GM19438 (cell line): ENCODE results near the gene FADS3.

ENCODE experiments used
- ATAC-seq: cut with Tn5 transposase; IDR thresholded peaks from one replicate; pipeline ENCODE4 v1.9.1; 2021; ENCODE audit warnings: low read depth; ENCODE audit not compliant: unreplicated experiment

Gene FADS3

GRCh38 chr11:61862714-61863547 lies 28.4 kb downstream of the FADS3 start:
- no peak for ATAC-seq

GRCh38 chr11:61861634-61862033 lies 29.7 kb downstream of the FADS3 start:
- ATAC-seq = no peak

DNA sequence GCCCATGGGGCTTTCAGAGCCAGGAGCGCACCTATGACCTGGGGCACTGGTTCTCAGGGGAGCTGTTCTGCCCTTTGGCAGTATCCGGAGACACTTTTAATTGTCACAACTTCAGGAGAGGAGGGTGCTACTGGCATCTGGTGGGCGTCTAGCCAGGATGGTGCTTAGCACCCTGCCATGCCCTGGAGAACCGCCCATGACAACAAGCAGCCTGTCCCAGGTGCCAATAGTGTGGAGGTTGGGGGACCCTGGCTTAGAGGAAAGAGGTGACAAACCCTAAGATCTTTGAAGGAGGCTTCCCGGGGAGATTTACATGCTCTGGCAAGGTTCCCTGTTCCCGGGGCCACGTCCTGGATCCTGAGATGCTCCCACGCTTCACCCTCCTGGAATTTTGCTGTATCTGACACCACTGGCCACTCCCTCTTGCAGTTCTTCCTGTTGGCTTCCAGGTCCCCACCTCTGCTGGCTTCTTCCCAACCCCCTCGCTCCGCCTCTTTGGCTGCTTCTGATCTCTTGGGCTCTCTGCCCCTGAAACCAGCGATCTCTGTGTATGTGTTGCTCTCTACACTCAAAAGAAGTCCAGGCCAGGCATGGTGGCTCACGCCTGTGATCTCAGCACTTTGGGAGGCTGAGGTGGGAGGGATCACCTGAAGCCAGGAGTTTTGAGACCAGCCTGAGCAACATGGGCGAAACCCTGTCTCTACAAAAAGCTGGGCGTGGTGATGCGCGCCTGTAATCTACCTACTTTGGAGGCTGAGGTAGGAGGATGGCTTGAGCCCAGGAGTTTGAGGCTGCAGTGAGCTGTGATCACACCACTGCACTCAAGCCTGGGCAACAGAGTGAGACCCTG lies 31.1 kb downstream of the FADS3 start:
- no peak for ATAC-seq

- ATAC-seq = no peak
Observed at GRCh38 chr11:61855939-61856680, 35.2 kb downstream of the FADS3 start.

DNA sequence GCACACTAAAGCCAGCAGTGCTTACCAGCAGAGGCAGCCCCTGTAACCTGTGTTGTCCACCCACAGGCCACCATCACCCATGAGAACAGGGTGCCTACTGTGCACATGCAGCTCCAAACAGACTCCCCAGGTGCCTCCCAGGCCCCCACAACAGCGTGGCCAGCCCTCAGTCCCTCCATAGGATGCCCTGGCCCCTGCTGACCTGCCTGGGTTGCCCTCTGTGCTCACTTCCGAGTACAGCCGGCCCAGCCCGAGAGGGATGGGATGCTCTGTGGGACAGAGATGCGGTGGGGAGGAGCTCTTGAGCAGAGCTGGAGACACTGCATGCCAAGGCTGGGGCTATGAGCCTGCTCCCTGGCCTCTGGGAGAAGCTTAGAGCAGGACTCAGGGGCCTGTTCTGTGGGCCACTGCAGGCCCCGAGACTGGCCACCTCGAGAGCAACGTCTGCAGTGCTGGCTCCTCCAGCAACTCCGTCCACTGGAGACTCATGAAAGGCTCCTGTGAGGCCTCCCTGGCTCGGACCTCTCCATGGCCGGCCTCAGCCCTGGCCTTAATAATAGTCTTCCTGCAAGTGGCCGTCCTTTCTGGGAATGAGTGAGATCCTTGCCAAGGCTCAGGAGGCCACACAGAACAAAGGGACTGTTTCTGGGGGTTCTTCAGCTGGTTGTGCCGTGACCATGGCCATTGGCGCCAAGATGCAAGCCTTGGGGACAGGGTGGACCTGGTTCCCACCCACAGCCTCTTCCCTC lies 36.2 kb downstream of the FADS3 start:
- no peak for ATAC-seq

GRCh38 chr11:61854206-61854895 lies 37.0 kb downstream of the FADS3 start:
- no peak for ATAC-seq

- no peak for ATAC-seq
Observed at GRCh38 chr11:61853698-61854169, 37.6 kb downstream of the FADS3 start.

- no peak for ATAC-seq
Observed at GRCh38 chr11:61851900-61852295, 39.4 kb downstream of the FADS3 start.

- no peak for ATAC-seq
Observed at GRCh38 chr11:61851113-61851899, 40.0 kb downstream of the FADS3 start.

DNA sequence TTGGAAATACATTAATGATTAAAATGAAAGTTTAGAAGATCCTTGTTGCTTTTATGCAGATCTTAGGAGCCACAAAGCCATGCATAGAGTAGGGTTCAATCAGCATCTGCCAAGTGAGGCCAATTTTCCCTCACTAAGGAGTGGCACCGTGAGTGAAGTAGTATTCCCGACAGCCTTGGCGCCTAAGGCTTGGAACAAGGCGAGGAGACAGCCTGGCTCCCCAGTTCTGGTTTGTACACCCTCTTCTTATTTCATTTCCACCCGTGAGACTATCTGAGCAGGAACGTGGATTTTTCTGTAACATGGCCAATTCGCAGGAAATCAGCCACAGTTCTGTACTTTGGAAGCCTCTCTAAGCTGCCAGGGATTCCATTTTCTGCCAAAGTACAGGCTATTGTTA lies 40.7 kb downstream of the FADS3 start:
- no peak for ATAC-seq

DNA sequence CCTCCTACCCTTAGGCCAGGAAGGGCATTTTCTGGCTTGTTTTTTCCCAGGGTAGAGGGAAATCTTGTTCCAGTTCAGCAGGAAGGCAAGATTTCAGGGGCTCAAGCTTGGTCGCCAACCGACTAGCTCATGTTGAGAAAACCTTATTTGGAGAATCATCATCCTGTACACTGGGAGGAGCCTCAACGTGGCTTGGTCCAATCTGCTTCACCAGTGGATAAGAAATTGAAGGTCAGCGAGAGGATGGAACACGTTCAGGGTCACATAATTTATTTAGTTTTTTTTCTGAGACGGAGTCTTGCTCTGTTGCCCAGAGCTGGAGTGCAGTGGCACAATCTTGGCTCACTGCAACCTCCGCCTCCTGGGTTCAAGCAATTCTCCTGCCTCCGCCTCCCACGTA lies 42.7 kb downstream of the FADS3 start:
- no peak for ATAC-seq

DNA sequence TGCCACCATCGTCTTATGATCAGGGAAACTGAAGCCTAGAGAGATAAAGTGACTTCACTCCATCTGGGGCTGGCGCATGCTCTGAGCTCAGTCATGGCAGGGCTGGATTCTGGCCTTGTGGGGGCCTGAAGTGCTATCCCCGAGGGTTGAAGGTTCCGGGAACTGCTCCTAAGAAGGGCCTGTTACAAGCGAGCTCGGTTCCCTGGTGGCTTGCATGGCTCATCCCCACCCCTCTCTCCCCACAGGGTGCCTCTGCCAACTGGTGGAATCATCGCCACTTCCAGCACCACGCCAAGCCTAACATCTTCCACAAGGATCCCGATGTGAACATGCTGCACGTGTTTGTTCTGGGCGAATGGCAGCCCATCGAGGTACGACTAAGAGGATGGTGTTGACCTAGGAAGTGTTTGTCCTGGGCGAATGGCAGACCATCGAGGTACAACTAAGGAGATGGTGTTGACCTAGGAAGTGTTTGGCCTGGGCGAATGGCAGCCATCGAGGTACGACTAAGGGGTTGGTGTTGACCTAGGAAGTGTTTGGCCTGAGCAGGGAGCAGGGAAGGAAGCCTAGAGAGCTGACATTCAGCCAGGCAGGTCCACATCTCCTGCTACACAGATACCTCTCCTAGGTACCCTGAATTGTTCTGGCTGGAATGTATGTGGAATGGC lies 43.3 kb downstream of the FADS3 start:
- no peak for ATAC-seq

- ATAC-seq = no peak
Observed at GRCh38 chr11:61846362-61847020, 44.9 kb downstream of the FADS3 start.

DNA sequence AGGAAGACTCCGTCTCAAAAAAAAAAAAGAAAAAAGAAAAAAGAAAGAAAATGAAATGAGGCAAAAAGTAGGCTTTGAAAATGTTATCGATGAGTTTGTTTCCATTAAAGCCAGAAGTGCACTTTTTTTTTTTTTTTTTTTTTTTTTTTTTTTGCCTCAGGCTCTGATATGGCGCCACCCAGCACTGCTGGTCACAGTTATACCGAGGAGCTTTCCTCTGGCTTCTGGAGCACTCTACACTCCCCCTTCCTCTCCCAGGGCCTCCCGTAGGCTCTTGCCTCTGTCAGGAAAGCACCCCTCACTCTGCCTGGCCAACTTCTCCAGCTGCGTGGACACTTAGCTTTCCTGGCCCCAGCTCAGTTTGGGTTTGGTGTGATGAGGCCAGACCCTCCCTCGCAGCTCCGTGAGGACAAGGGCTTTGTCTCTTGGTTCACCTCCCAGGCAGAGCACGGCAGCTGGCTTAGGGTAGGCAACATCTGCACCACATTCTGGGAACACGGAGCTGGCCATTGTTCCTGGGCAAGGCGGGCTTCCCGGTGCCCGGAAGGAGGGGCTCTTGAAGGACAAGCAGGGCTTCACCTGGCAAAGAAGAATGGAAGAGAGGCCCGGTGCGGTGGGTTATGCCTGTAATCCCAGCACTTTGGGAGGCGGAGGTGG lies 46.3 kb downstream of the FADS3 start:
- ATAC-seq = no peak

DNA sequence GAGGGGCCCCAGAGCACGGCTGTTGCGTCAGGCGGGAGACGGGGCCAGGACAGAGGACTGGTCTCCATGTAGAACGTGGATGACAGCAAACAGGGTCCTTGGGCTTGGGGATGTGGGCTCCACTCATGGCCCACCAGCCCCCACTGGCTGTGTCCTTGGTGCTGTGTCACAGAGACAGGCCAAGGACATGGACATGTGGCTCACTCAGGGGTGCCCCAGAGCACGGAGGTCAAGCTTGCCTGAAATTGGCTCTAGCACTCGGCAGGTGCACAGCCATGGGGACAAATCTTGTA lies 48.9 kb downstream of the FADS3 start:
- ATAC-seq = no peak

DNA sequence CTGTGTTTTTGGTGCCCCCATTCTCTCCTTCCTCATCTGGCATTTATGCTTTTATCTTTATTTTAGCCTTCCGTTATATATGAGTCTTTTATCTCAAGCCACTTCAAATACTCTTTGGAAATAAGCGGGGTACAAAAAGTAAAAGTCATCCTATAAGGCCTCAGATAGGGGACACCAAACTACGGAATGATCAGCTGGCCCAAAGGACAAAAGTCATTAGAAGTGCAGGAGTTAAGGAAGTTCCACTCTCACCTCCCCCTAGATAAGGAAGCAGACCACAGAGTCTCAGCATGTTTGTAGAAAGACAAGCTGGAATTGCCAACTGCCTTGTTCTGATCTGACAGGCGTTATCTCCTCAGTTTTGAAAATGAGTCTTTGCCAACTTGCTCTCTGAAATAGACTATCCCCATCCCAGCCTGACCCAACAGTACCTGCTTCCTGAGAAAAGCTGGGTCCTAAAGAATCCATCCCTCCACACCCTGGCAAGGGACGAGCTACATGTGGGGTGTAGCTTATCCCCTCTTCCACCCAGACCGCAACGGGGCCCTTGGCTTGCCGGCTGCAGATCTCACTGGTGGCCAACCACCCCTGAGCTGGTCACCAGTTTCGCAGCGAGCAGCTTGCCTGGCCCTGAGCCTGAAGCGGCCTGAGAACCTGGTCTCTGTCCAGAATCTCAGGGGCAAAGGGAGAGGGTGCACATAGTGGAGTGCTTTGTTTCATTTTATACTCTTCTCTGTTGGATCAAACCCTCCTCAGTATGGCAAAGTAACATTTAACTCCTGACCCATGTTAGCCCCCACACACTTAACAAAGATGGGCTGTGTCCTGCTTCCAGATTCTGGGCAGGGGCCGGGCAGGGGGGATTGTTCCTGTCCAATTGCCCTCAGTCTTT lies 49.5 kb downstream of the FADS3 start:
- no peak for ATAC-seq

- no peak for ATAC-seq
Observed at GRCh38 chr11:61840371-61840770, 51.0 kb downstream of the FADS3 start.
